ENCODE results near the gene CNOT8.

DNA sequence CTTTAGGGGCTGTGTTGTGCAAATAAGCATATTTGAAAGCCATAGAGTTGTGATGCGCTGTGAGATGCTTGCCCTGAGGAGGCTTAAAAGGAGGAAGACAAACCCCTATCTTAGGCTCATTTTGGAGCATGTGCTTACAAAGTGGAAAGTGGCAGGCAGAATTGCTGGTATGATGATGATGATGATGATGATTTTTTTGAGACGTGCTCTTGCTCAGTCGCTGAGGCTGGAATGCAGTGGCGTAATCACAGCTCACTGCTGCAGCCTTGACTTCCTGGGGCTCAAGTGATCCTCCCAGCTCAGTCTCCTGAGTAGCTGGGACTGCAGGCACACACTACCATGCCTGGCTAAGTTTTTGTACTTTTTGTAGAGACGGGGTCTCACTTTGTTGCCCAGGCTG is 1.7 kb downstream of the CNOT8 start:
- TF ChIP-seq RAD21 (IDR thresholded peaks at IDR 0.05; ENCODE audit: low read length) (no peak), RCOR1 (IDR thresholded peaks at IDR 0.05; ENCODE audit: insufficient replicate concordance, low read length) (no peak), MAFK (IDR thresholded peaks at IDR 0.05; ENCODE audit: low read depth, low read length) (no peak), MXI1 (IDR thresholded peaks at IDR 0.05; ENCODE audit: borderline replicate concordance, low read depth, low read length) (peak; percentile 40; the same call in 1 of the 2 replicates)
- TF ChIP-seq, protein P1, sequence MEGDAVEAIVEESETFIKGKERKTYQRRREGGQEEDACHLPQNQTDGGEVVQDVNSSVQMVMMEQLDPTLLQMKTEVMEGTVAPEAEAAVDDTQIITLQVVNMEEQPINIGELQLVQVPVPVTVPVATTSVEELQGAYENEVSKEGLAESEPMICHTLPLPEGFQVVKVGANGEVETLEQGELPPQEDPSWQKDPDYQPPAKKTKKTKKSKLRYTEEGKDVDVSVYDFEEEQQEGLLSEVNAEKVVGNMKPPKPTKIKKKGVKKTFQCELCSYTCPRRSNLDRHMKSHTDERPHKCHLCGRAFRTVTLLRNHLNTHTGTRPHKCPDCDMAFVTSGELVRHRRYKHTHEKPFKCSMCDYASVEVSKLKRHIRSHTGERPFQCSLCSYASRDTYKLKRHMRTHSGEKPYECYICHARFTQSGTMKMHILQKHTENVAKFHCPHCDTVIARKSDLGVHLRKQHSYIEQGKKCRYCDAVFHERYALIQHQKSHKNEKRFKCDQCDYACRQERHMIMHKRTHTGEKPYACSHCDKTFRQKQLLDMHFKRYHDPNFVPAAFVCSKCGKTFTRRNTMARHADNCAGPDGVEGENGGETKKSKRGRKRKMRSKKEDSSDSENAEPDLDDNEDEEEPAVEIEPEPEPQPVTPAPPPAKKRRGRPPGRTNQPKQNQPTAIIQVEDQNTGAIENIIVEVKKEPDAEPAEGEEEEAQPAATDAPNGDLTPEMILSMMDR (conservative IDR thresholded peaks at IDR 0.05; ENCODE audit: low read depth, low read length): no peak

Data from IMR-90 (cell line).